Mucosa of descending colon (tissue), 3 donors: Measurements from ENCODE around the gene ADAM11. TPM values are rescaled to one million over a fixed set of nuclear protein-coding genes. Genes with fewer than 3 reads are reported as not detected.
"Not testable (repeated sequence)": the region's sequence is repeated elsewhere in the genome, so short reads cannot be mapped to it uniquely, and the experiment has no call there.

ENCODE experiments used
- ATAC-seq: fragments of 200-7000 bp; cut with Tn5 transposase; one replicate; pipeline ENCODE4 v1.9.1; 2020; ENCODE audit warnings: mild to moderate bottlenecking, moderate library complexity
- DNase-seq, 3 donors: peaks; one replicate each; pipeline ENCODE4 v3.0.0-alpha.2; 2020
- H3K36me3 ChIP-seq: fragments of 200-600 bp; one replicate; pipeline ENCODE4 v1.8.0; 2021; ENCODE audit warnings: low read depth, mild to moderate bottlenecking
- H3K4me1 ChIP-seq: fragments of 200-600 bp; one replicate; pipeline ENCODE4 v1.8.0; 2021; ENCODE audit warnings: low read depth, mild to moderate bottlenecking
- H3K4me3 ChIP-seq: fragments of 200-600 bp; one replicate; pipeline ENCODE4 v1.8.0; 2021; ENCODE audit warnings: mild to moderate bottlenecking
- H3K9me3 ChIP-seq: fragments of 200-600 bp; one replicate; pipeline ENCODE4 v1.8.0; 2021; ENCODE audit warnings: mild to moderate bottlenecking
- intact Hi-C, 2 donors: fragments of 100-400 bp; cut with DNase I in 1 of 2; cut with micrococcal nuclease in 1 of 2; formaldehyde crosslinking; loops; one replicate each; pipeline versions ENCODE4 v1.11.0 to v1.11.1; 2022; cut with DNase I, micrococcal nuclease
- total RNA-seq, 3 donors: library from RNA; stranded (reverse); fragmentation: NEBNext Ultra II Directional in 2 of 3; extraction: Animal tissue kit (Norgen Biotek cat#: 25700) in 2 of 3; gene quantifications; one replicate each; pipeline versions ENCODE4 v1.2.1 to v1.2.4, GENCODE V29; 2021 to 2023
- TF ChIP-seq, protein P1 (sequence below): fragments of 200-600 bp; IDR thresholded peaks from one replicate; pipeline ENCODE4 v1.8.0; 2022; ENCODE audit warnings: antibody characterized with exemption, mild to moderate bottlenecking
- donor health status: DM: no; HTN: no; CAD: no; lungs with moderate emphysema.
- donor health status: DM: no; HTN: no; CAD: no.
- donor health status: DM: no; HTN: yes; CAD: no.

Gene ADAM11
- total RNA-seq, 3 donors from 2014 or later = 0.17 to 4.7 TPM; not detected in 1

DNA sequence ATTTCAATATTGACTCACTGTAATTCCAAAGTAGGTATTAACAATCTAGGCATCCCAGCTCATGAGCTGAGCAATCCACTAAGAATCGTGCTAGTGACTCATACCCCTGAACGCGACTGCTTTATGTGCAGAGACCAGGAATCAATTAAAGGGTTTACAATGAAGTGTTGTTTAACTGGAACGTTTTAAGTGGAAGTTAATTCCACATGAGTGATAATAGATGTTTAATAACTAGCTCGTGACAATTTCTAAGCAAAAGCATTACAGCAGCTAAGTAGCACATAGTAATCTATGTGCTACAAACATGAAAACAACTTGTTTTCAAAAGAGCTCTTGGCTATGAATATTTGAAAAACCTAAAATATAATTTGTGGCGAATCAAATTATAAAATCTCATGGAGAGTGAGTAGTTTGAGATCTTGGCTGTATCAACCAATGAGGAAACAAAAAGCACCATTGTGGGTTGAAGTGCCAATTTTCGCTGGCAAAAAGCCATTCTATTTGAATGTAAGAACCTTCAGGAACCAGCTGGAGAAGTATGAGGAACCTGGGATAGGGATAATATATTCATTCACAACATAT, 61.9 kb downstream of the ADAM11 start:
- ATAC-seq (no peak), DNase-seq (no peak)
- Histone ChIP-seq H3K4me1 (no peaks in the 10 kb centered on the region), H3K36me3 (no peaks in the 10 kb centered on the region), H3K4me3 (no peak overlapping the region), H3K9me3 (no peaks in the 10 kb centered on the region)
- TF ChIP-seq, protein P1, sequence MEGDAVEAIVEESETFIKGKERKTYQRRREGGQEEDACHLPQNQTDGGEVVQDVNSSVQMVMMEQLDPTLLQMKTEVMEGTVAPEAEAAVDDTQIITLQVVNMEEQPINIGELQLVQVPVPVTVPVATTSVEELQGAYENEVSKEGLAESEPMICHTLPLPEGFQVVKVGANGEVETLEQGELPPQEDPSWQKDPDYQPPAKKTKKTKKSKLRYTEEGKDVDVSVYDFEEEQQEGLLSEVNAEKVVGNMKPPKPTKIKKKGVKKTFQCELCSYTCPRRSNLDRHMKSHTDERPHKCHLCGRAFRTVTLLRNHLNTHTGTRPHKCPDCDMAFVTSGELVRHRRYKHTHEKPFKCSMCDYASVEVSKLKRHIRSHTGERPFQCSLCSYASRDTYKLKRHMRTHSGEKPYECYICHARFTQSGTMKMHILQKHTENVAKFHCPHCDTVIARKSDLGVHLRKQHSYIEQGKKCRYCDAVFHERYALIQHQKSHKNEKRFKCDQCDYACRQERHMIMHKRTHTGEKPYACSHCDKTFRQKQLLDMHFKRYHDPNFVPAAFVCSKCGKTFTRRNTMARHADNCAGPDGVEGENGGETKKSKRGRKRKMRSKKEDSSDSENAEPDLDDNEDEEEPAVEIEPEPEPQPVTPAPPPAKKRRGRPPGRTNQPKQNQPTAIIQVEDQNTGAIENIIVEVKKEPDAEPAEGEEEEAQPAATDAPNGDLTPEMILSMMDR = no peak
- intact Hi-C loops = no loop called here

DNA sequence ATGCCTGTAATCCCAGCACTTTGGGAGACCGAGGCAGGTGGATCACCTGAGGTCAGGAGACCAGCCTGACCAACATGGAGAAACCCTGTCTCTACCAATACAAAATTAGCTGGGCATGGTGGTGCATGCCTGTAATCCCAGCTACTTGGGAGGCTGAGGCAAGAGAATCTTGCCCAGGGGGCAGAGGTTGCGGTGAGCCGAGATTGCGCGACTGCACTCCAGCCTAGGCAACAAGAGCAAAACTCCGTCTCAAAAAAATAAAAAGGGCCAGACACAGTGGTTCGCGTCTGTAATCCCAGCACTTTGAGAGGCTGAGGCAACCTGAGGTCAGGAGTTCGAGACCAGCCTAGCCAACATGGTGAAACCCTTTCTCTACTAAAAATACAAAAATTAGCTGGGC, 66.4 kb downstream of the ADAM11 start:
- not testable (repeated sequence) for H3K9me3 ChIP-seq, ATAC-seq, DNase-seq, H3K4me1 ChIP-seq, H3K4me3 ChIP-seq, H3K36me3 ChIP-seq
- intact Hi-C loops = loop anchor here in 1 of 2 donors (5.0 kb wide), 1 partner anchor 48 kb away; no protein-coding TSS in a partner anchor

GRCh38 chr17:44826123-44826790, 67.5 kb downstream of the ADAM11 start:
- no peaks in the 10 kb centered on the region for H3K36me3 ChIP-seq
- ATAC-seq (no peak), DNase-seq (no peak)
- TF ChIP-seq, protein P1 = no peak
- no peak overlapping the region for H3K4me3 ChIP-seq
- intact Hi-C loops = loop anchor here in 1 of 2 donors (5.0 kb wide), 1 partner anchor 49 kb away; no protein-coding TSS in a partner anchor
- H3K4me1 ChIP-seq = peaks cover 12% of the 10 kb centered on the region
- no peaks in the 10 kb centered on the region for H3K9me3 ChIP-seq

- Histone ChIP-seq H3K4me1 (peaks cover 12% of the 10 kb centered on the region), H3K9me3 (no peaks in the 10 kb centered on the region), H3K36me3 (no peaks in the 10 kb centered on the region), H3K4me3 (no peak overlapping the region)
- DNase-seq (no peak), ATAC-seq (no peak)
- TF ChIP-seq, protein P1 = no peak
- intact Hi-C loops = loop anchor here in 1 of 2 donors (5.0 kb wide), 1 partner anchor 51 kb away; no protein-coding TSS in a partner anchor
Measured at GRCh38 chr17:44827863-44828262, 69.1 kb downstream of the ADAM11 start.

GRCh38 chr17:44828919-44829522, 70.2 kb downstream of the ADAM11 start:
- ATAC-seq = no peak
- TF ChIP-seq, protein P1 = no peak
- Histone ChIP-seq H3K4me3 (no peak overlapping the region), H3K4me1 (peaks cover 12% of the 10 kb centered on the region), H3K36me3 (no peaks in the 10 kb centered on the region), H3K9me3 (no peaks in the 10 kb centered on the region)
- no peak for DNase-seq
- intact Hi-C loops = loop anchor here in 1 of 2 donors (5.0 kb wide), 1 partner anchor 52 kb away; no protein-coding TSS in a partner anchor
